ENCODE results near the gene ABTB1.

ABTB1 gene

GRCh38 chr3:127699416-127700300, 26.9 kb downstream of the ABTB1 start (continued):
- TF ChIP-seq ZBTB49 (tag by site-specific recombination; IDR thresholded peaks at IDR 0.05; ENCODE audit: low read depth) (no peak), ZNF121 (tag by site-specific recombination; IDR thresholded peaks at IDR 0.05) (no peak), KLF1 (tag by site-specific recombination; IDR thresholded peaks at IDR 0.05) (no peak), ZNF837 (tag by site-specific recombination; IDR thresholded peaks at IDR 0.05) (no peak), ZNF274 (IDR thresholded peaks at IDR 0.05; ENCODE audit: low read length) (no peak), ZNF274 (tag by site-specific recombination; IDR thresholded peaks at IDR 0.05; ENCODE audit: borderline replicate concordance) (no peak), PRDM4 (tag by site-specific recombination; IDR thresholded peaks at IDR 0.05) (no peak), ZNF747 (tag by site-specific recombination; IDR thresholded peaks at IDR 0.05) (no peak), ZNF10 (tag by site-specific recombination; IDR thresholded peaks at IDR 0.05) (no peak), ZNF843 (tag by site-specific recombination; IDR thresholded peaks at IDR 0.05) (no peak), OVOL3 (tag by site-specific recombination; IDR thresholded peaks at IDR 0.05) (no peak)

GRCh38 chr3:127700406-127700805, 27.7 kb downstream of the ABTB1 start:
- ChIA-PET CTCF (no interaction called here), POLR2A (no interaction called here)
- no peaks in the 10 kb centered on the region for H3K36me3 ChIP-seq (ENCODE audit: control insufficient read depth in 2 of 2, insufficient read depth in 1 of 2, low read length in 2 of 2)
- H3K4me1 ChIP-seq (ENCODE audit: control insufficient read depth, insufficient read depth, low read length), result no peaks in the 10 kb centered on the region
- H3K4me3 ChIP-seq (ENCODE audit: low read depth, low read length), result no peak overlapping the region
- H3K9me3 ChIP-seq (ENCODE audit: control insufficient read depth, insufficient read depth, low read depth, low read length), result no peaks in the 10 kb centered on the region
- no peak overlapping the region for H3K27ac ChIP-seq (ENCODE audit: extremely low read depth, low read depth, low read length)
- TF ChIP-seq ZNF350 (tag by site-specific recombination; IDR thresholded peaks at IDR 0.05), result no peak
- TF ChIP-seq ZNF26 (tag by site-specific recombination; IDR thresholded peaks at IDR 0.05), result no peak
- no peak for TF ChIP-seq GFI1B (tag by site-specific recombination; IDR thresholded peaks at IDR 0.05)
- TF ChIP-seq ZIC2 (tag by site-specific recombination; IDR thresholded peaks at IDR 0.05), result no peak
- TF ChIP-seq ZBTB6 (tag by site-specific recombination; IDR thresholded peaks at IDR 0.05), result no peak
- TF ChIP-seq ZNF555 (tag by site-specific recombination; conservative IDR thresholded peaks at IDR 0.05), result no peak
- TF ChIP-seq ZNF707 (tag by site-specific recombination; IDR thresholded peaks at IDR 0.05), result no peak
- TF ChIP-seq ZNF184 (tag by site-specific recombination; IDR thresholded peaks at IDR 0.05), result no peak
- TF ChIP-seq IKZF3 (tag by site-specific recombination; IDR thresholded peaks at IDR 0.05), result no peak
- no peak for TF ChIP-seq BCL11A (tag by site-specific recombination; IDR thresholded peaks at IDR 0.05; ENCODE audit: low read depth)
- no peak for TF ChIP-seq ZNF354C (tag by site-specific recombination; IDR thresholded peaks at IDR 0.05; ENCODE audit: borderline replicate concordance, low read depth)
- TF ChIP-seq ZNF692 (tag by site-specific recombination; IDR thresholded peaks at IDR 0.05), result no peak
- no peak for TF ChIP-seq ZNF513 (tag by site-specific recombination; IDR thresholded peaks at IDR 0.05)
- TF ChIP-seq ZNF610 (tag by site-specific recombination; IDR thresholded peaks at IDR 0.05; ENCODE audit: borderline replicate concordance), result no peak
- TF ChIP-seq ZNF677 (tag by site-specific recombination; IDR thresholded peaks at IDR 0.05), result no peak
- no peak for TF ChIP-seq ZNF214 (tag by site-specific recombination; IDR thresholded peaks at IDR 0.05; ENCODE audit: borderline replicate concordance)

Measured in HEK293 (cell line).